Measurements from ENCODE around the gene NEURL1. TPM values are rescaled to one million over a fixed set of nuclear protein-coding genes. Genes with fewer than 3 reads are reported as not detected.

NEURL1 gene
- total RNA-seq, 2 donors from 2014 or later = 0.37 to 0.38 TPM

DNA sequence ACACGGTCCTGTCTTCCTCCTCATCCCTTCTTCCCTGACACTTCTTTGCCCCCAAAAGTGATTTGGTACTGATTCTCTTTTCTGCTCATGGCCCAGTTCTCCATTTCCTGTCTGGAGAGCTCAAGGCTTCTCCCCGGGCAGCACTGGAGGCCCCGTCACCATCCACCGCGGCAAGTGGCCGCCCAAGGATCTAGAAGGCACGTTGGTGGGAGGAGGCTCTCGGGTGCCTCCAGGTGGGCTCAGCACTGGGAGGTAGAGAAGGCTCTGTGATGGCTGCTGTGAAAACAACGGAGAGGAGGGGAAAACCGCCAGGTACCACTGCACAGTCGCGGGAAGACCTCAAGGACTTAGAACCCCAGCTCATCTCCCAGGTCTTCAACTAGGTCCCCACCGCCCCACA is 134.4 kb downstream of the NEURL1 start:
- no peak for DNase-seq
- Histone ChIP-seq H3K4me3 (ENCODE audit: low read length) (no peak overlapping the region), H3K27me3 (ENCODE audit: control insufficient read depth, insufficient read depth, low read length, poor library complexity, severe bottlenecking) (no peaks in the 10 kb centered on the region), H3K4me1 (ENCODE audit: control insufficient read depth, insufficient read depth, low read length) (no peaks in the 10 kb centered on the region), H3K9ac (ENCODE audit: extremely low read depth, low read length, poor library complexity, severe bottlenecking) (no peak overlapping the region), H3K36me3 (ENCODE audit: control insufficient read depth, insufficient read depth, low read length) (no peaks in the 10 kb centered on the region), H3K27ac (ENCODE audit: low read depth, low read length) (no peak overlapping the region), H3K9me3 (ENCODE audit: control insufficient read depth, low read length) (no peaks in the 10 kb centered on the region)
- Mint-ChIP-seq H3K36me3 (ENCODE audit: low read depth) (peaks cover 9% of the 10 kb centered on the region), H3K4me3 (no peak overlapping the region), H3K27me3 (ENCODE audit: insufficient read depth) (no peaks in the 10 kb centered on the region), H3K27ac (no peak overlapping the region), H3K4me1 (no peaks in the 10 kb centered on the region), H3K9me3 (no peaks in the 10 kb centered on the region)
- WGBS, 2 experiments (ENCODE audit: insufficient coverage in 1 of 2, insufficient read length in 1 of 2) = 90% methylated on average over 9 to 13 of the region's 13 CpGs
- TF ChIP-seq, protein P1, sequence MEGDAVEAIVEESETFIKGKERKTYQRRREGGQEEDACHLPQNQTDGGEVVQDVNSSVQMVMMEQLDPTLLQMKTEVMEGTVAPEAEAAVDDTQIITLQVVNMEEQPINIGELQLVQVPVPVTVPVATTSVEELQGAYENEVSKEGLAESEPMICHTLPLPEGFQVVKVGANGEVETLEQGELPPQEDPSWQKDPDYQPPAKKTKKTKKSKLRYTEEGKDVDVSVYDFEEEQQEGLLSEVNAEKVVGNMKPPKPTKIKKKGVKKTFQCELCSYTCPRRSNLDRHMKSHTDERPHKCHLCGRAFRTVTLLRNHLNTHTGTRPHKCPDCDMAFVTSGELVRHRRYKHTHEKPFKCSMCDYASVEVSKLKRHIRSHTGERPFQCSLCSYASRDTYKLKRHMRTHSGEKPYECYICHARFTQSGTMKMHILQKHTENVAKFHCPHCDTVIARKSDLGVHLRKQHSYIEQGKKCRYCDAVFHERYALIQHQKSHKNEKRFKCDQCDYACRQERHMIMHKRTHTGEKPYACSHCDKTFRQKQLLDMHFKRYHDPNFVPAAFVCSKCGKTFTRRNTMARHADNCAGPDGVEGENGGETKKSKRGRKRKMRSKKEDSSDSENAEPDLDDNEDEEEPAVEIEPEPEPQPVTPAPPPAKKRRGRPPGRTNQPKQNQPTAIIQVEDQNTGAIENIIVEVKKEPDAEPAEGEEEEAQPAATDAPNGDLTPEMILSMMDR (conservative IDR thresholded peaks at IDR 0.05) = no peak

DNA sequence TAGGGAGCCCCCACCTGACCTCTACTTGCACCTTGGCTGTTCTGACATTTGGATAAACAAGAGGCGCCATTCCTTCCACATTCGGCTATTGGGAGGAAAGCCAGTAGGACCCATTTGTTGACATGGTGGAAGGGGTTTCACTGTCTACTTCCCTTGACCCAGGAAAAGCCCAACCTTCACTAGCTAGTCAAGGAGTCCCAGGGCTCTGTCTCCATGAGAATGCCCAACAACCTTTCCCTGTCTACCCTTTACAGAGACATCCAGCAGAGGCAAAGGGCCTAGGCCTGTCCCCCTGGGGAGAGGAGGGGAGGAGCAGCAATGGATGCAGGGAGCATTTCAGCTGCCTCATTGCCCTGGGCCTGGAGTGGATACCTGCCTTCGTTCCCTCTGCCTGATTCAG is 136.1 kb downstream of the NEURL1 start:
- WGBS, 2 experiments (ENCODE audit: insufficient coverage in 1 of 2, insufficient read length in 1 of 2) = 90 to 100% methylated on average over 2 to 3 of the region's 3 CpGs
- no peaks in the 10 kb centered on the region for H3K36me3 ChIP-seq (ENCODE audit: control insufficient read depth, insufficient read depth, low read length)
- Mint-ChIP-seq H3K27me3 (ENCODE audit: insufficient read depth) (no peaks in the 10 kb centered on the region), H3K36me3 (ENCODE audit: low read depth) (peaks cover 14% of the 10 kb centered on the region), H3K27ac (no peak overlapping the region), H3K9me3 (no peaks in the 10 kb centered on the region), H3K4me3 (no peak overlapping the region), H3K4me1 (no peaks in the 10 kb centered on the region)
- no peak overlapping the region for H3K4me3 ChIP-seq (ENCODE audit: low read length)
- H3K9me3 ChIP-seq (ENCODE audit: control insufficient read depth, low read length) = no peaks in the 10 kb centered on the region
- H3K9ac ChIP-seq (ENCODE audit: extremely low read depth, low read length, poor library complexity, severe bottlenecking) = no peak overlapping the region
- DNase-seq = no peak
- H3K27ac ChIP-seq (ENCODE audit: low read depth, low read length) = no peak overlapping the region
- no peaks in the 10 kb centered on the region for H3K27me3 ChIP-seq (ENCODE audit: control insufficient read depth, insufficient read depth, low read length, poor library complexity, severe bottlenecking)
- H3K4me1 ChIP-seq (ENCODE audit: control insufficient read depth, insufficient read depth, low read length) = no peaks in the 10 kb centered on the region
- TF ChIP-seq, protein P1 (conservative IDR thresholded peaks at IDR 0.05) = no peak

DNA sequence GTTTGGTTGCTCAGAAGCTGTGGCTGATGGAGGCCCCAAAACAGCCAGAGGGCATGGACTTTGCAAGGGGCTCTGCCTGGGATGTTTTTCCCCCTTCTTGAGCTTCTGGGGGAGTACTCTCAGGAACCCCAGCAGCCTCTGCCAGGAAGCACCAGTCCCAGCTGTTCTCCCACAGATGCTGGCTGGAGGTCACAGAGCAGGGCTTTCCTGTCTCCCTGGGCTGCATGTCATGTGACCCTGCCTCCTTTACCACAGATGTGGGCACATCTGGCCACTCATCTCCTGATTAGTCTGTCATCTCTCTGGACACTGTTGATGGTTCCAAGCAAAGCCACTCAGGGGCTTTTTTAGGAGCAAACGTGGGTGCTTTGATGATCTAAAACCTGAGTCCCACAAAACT is 136.7 kb downstream of the NEURL1 start:
- Histone ChIP-seq H3K36me3 (ENCODE audit: control insufficient read depth, insufficient read depth, low read length) (no peaks in the 10 kb centered on the region), H3K4me3 (ENCODE audit: low read length) (no peak overlapping the region), H3K27ac (ENCODE audit: low read depth, low read length) (no peak overlapping the region), H3K9ac (ENCODE audit: extremely low read depth, low read length, poor library complexity, severe bottlenecking) (no peak overlapping the region), H3K27me3 (ENCODE audit: control insufficient read depth, insufficient read depth, low read length, poor library complexity, severe bottlenecking) (no peaks in the 10 kb centered on the region), H3K4me1 (ENCODE audit: control insufficient read depth, insufficient read depth, low read length) (no peaks in the 10 kb centered on the region), H3K9me3 (ENCODE audit: control insufficient read depth, low read length) (no peaks in the 10 kb centered on the region)
- Mint-ChIP-seq H3K27ac (no peak overlapping the region), H3K27me3 (ENCODE audit: insufficient read depth) (no peaks in the 10 kb centered on the region), H3K4me3 (no peak overlapping the region), H3K36me3 (ENCODE audit: low read depth) (peaks cover 11% of the 10 kb centered on the region), H3K4me1 (no peaks in the 10 kb centered on the region), H3K9me3 (no peaks in the 10 kb centered on the region)
- 86 to 100% methylated on average over 1 of the region's 1 CpG for WGBS, 2 experiments (ENCODE audit: insufficient coverage in 1 of 2, insufficient read length in 1 of 2)
- TF ChIP-seq, protein P1 (conservative IDR thresholded peaks at IDR 0.05) = no peak
- no peak for DNase-seq

Measured in endodermal cell (in vitro differentiated cells).